Stimulated activated naive CD8-positive, alpha-beta T cell treated with anti-CD3 and anti-CD28 coated beads, Interleukin-15, amount 100 ng/mL, for 72 hours (primary cell): ENCODE measurements around the gene THUMPD1.
"Not testable (repeated sequence)": the region's sequence is repeated elsewhere in the genome, so short reads cannot be mapped to it uniquely, and the experiment has no call there.

Experiments used
- ATAC-seq: fragments of 150-1000 bp; cut with Tn5 transposase; 2 replicates; pipeline ENCODE4 v1.10.0; 2021; ENCODE audit warnings: mild to moderate bottlenecking, moderate library complexity
- DNase-seq, 2 donors: peaks; one replicate each; pipeline ENCODE4 v3.0.0; 2021 to 2022
- H3K27ac Mint-ChIP-seq, 2 donors: one replicate each; pipeline ENCODE4 v1.8.0; 2022; ENCODE audit warnings: mild to moderate bottlenecking in 2 of 2, mixed read lengths in 2 of 2, moderate library complexity in 2 of 2
- H3K27me3 Mint-ChIP-seq: one replicate; pipeline ENCODE4 v1.8.0; 2022; ENCODE audit warnings: mixed read lengths
- H3K4me1 Mint-ChIP-seq: one replicate; pipeline ENCODE4 v1.8.0; 2022; ENCODE audit warnings: mild to moderate bottlenecking, mixed read lengths
- H3K4me3 Mint-ChIP-seq, 2 donors: one replicate each; pipeline ENCODE4 v1.8.0; 2022; ENCODE audit warnings: mild to moderate bottlenecking in 2 of 2, mixed read lengths in 2 of 2, moderate library complexity in 1 of 2
- H3K9me3 Mint-ChIP-seq, 2 donors: one replicate each; pipeline ENCODE4 v1.8.0; 2022; ENCODE audit warnings: mixed read lengths in 2 of 2

THUMPD1 gene

DNA sequence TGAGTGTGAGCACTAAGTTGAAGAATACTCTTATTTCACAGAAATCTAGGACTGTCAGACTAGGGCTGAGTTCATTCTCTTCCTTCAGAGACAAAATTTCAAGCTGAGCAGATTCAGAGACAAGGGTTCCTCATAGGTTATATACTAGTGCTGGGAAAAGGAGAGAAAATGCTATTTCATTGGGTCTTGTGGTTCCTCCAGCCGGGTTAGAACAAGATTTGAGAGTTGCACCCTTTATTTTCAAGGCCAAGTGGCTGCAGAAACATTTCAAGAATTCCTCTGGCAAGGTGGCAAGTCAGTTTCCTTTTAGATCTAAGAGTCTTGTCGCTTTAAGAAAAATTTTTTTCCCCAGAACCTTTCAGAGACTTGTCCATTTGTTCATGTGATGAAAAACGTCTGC, 6.8 kb downstream of the THUMPD1 start:
- Mint-ChIP-seq H3K27ac (peak overlapping the region; percentile 89 to 96), H3K4me1 (peaks cover 24% of the 10 kb centered on the region), H3K4me3 (no peak overlapping the region), H3K9me3 (no peaks in the 10 kb centered on the region), H3K27me3 (no peaks in the 10 kb centered on the region)
- no peak for ATAC-seq
- DNase-seq: no peak

DNA sequence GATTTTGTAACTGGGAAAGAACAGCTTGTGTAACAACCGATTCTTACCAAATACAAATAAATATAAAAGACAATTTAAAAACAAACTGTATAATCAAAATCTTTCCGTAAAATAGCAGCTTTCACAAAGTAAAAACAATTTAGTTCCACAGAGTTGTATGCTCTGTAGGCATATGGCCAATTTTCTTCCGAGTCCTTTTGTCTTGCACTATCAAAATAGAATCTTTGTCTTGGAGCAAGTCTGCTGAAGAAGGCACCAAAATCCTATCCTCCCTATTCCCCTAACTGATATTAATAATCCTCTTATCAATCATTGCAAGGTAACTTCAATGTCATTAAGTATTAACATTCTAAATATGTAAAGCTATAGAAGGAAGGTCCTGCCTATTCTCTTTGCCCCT, 7.6 kb downstream of the THUMPD1 start:
- DNase-seq: no peak
- peaks cover 23% of the 10 kb centered on the region for H3K4me1 Mint-ChIP-seq
- no peak for ATAC-seq
- H3K27ac Mint-ChIP-seq: peak overlapping the region in 1 of 2 donors; percentile 89
- H3K9me3 Mint-ChIP-seq: no peaks in the 10 kb centered on the region
- H3K27me3 Mint-ChIP-seq: no peaks in the 10 kb centered on the region
- H3K4me3 Mint-ChIP-seq: no peak overlapping the region

DNA sequence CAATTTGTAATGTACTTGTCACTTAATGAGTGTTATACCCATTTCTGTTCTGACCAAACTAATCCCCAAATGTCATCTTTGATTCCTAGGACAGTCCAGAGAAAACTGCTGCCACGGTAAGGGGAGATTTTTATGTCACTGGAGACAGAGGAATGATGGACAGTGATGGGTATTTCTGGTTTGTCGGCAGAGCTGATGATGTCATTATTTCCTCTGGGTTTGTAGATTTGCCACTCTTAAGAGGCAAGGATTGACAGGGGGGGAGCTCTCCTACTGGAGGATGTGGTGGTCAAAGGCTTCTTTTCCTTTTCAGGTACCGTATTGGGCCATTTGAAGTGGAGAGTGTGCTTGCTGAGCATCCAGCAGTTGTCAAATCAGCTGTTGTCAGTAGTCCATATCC, 12.5 kb downstream of the THUMPD1 start:
- peak overlapping the region; percentile 10 to 19 for H3K27ac Mint-ChIP-seq
- ATAC-seq: no peak
- DNase-seq: no peak

DNA sequence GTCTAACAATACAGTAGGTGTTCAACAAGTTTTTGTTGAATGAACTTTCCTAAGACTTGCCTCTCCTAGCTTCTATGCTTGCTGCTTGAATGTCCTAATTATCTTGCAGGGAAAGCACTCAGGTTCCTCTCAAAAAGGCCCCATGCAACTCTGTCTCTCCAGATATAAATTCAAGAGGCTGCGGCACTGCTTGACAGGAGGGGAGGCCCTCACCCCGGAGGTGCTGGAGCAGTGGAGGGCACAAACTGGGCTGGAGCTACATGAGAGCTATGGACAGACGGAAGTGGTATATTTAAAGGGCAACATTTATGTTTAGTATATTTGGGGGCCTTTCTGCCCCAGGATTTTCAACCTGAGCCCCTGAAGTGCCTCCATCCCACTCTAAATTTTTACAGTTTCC, 14.4 kb downstream of the THUMPD1 start:
- no peak for DNase-seq
- no peaks in the 10 kb centered on the region for H3K9me3 Mint-ChIP-seq

More for the DNA sequence above, 12.5 kb downstream of the THUMPD1 start:
- Mint-ChIP-seq H3K9me3 (no peaks in the 10 kb centered on the region), H3K27me3 (no peaks in the 10 kb centered on the region), H3K4me3 (no peak overlapping the region), H3K4me1 (no peaks in the 10 kb centered on the region)

DNA sequence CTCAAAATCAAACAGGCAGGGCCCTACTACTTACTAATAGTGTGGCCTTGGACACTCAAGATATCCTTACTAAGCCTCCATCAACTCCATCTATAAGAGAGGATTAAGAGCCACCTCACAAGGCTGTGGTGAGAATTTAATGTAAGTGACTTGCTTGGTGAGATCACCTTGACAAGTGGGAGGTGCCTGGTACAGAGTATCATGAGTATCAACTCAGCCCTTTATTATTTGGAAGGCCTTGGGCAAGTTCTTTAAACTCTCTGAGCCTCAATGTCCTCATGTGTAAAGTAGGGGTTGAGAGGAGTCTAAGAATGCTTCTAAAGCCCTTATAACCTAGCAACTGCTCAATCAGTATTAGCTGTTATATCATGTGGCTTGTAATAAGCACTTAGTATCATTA, 15.0 kb downstream of the THUMPD1 start:
- no peaks in the 10 kb centered on the region for H3K27me3 Mint-ChIP-seq
- no peak for ATAC-seq

More for the DNA sequence above, 14.4 kb downstream of the THUMPD1 start:
- no peaks in the 10 kb centered on the region for H3K27me3 Mint-ChIP-seq
- no peak overlapping the region for H3K27ac Mint-ChIP-seq
- no peaks in the 10 kb centered on the region for H3K4me1 Mint-ChIP-seq
- H3K4me3 Mint-ChIP-seq: no peak overlapping the region
- no peak for ATAC-seq

DNA sequence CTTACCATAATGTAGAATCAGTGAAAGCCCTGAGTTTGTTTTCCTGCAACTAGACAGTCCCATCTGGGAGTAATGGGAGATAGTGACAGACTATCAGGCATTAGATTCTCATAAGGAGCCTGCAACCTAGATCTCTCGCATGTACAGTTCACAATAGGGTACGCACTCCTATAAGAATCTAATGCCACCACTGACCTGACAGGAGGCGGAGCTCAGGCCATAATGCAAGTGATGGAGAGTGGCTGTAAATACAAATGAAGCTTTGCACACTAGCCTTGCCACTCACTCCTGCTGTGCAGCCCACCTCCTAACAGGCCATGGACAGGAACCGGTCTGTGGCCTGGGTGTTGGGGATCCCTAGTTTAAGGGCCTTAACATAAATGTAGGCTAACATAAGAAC, 21.4 kb downstream of the THUMPD1 start:
- no peak for DNase-seq
- Mint-ChIP-seq H3K27me3 (no peaks in the 10 kb centered on the region), H3K9me3 (no peaks in the 10 kb centered on the region), H3K27ac (no peak overlapping the region), H3K4me3 (no peak overlapping the region), H3K4me1 (no peaks in the 10 kb centered on the region)
- no peak for ATAC-seq

More for the DNA sequence above, 15.0 kb downstream of the THUMPD1 start:
- Mint-ChIP-seq H3K9me3 (no peaks in the 10 kb centered on the region), H3K4me3 (no peak overlapping the region), H3K4me1 (no peaks in the 10 kb centered on the region), H3K27ac (no peak overlapping the region)
- DNase-seq: no peak

DNA sequence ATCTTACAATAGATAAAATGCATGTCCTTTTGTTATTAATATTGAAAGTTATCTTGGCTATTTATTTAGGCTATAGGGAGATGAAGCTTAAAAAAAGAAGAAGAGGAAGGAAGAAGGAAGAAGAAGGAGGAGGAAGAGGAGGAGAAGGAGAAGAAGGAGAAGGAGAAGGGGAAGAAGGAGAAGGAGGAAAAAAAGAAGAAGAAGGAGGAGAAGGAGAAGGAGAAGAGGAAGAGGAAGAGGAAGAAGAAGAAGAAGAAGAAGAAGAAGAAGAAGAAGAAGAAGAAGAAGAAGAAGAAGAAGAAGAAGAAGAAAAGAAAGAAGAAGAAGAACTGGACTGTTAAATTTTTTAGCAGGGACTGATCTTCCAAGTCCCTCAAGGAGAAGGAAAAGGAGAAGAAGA, 23.9 kb downstream of the THUMPD1 start:
- ATAC-seq, DNase-seq: not testable (repeated sequence)

DNA sequence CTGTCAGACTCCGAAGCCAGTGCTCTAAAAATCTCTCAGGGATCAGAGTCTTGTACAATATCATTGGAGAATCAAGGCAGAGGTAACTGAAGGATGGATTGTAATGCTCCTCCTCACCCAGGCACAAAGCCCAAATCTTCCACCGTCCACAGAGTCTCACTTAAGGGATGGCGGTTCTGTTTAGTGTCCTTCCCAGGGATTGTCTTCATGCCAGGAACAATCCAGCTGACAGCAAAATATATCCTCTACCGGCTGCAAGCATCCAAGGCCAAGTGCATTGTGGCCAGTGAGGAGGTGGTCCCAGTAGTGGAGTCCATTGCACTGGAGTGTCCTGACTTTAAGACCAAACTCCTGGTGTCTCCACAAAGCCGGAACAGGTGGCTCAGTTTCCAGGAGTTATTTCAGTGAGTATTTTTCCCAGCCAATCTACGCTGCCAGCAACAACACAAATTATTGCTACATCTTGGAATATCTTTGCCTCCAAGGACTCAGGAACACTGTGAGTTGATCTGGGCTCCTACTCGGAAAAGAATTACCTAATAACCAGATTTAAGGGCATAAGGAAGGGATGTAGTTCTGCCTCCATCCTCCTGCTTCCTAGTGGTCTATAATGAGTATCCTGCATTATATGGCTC, 30.2 kb downstream of the THUMPD1 start:
- H3K27me3 Mint-ChIP-seq: no peaks in the 10 kb centered on the region
- no peak for ATAC-seq
- no peaks in the 10 kb centered on the region for H3K9me3 Mint-ChIP-seq
- no peaks in the 10 kb centered on the region for H3K4me1 Mint-ChIP-seq
- H3K4me3 Mint-ChIP-seq: no peak overlapping the region
- DNase-seq: no peak
- no peak overlapping the region for H3K27ac Mint-ChIP-seq

More for the DNA sequence above, 23.9 kb downstream of the THUMPD1 start:
- H3K27ac Mint-ChIP-seq, H3K9me3 Mint-ChIP-seq, H3K4me1 Mint-ChIP-seq, H3K4me3 Mint-ChIP-seq, H3K27me3 Mint-ChIP-seq: not testable (repeated sequence)

DNA sequence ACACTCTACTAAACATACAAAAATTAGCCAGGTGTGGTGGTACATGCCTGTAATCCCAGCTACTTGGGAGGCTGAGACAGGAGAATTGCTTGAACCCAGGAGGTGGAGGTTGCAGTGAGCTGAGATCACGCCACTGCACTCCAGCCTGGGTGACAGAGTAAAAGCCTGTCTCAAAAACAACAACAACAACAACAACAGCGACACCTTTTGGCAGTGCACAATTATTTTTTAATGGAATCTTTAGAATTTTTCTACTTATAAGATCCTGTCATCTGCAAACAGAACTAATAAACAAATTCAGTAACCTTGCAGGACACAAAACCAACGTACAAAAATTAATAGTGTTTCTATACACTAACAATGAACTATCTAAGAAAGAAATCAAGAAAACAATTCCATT, 33.5 kb downstream of the THUMPD1 start:
- not testable (repeated sequence) for H3K27me3 Mint-ChIP-seq, H3K27ac Mint-ChIP-seq, H3K4me3 Mint-ChIP-seq, DNase-seq, H3K4me1 Mint-ChIP-seq, H3K9me3 Mint-ChIP-seq, ATAC-seq

DNA sequence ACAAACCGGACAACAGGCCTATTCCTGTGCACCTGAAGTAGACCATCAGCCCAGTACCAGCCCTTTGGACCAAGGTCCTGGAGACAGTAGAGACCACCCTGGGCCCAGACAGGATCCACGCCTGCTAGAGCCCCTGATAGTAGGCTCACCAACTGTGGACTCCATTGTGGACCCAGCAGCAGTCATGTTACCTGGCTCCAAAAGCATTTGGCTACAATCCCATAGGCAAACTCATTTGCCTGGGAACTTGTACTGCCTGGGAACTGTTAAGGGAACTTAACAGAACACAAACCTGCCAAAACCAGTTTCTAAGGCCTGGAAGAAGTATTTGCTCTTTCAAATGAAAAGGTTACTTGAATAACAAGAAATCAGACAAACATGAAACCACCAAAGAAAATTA, 34.2 kb downstream of the THUMPD1 start:
- ATAC-seq (no peak), DNase-seq (no peak)
- H3K4me1 Mint-ChIP-seq: no peaks in the 10 kb centered on the region
- H3K27ac Mint-ChIP-seq: no peak overlapping the region
- no peak overlapping the region for H3K4me3 Mint-ChIP-seq
- no peaks in the 10 kb centered on the region for H3K27me3 Mint-ChIP-seq
- H3K9me3 Mint-ChIP-seq: no peaks in the 10 kb centered on the region

DNA sequence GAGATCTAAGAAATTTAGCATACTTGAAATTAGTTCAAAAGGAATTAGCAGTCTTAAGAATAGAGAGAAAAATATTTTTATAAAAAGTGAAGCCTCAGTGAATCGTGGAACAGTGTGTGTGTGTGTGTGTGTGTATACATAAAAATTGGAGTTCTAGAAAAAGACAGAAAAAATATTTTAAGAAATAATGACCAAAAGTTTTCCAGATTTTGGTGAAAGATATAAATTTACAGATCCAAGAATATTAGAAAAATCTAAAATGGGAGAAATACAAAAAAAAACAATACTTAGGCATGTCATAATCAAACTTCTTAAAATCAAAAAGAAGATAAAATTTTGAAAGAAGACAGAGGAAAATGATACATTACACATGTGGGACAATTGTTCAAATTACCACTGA, 35.6 kb downstream of the THUMPD1 start:
- ATAC-seq, H3K4me1 Mint-ChIP-seq, H3K4me3 Mint-ChIP-seq, DNase-seq, H3K27me3 Mint-ChIP-seq, H3K9me3 Mint-ChIP-seq: not testable (repeated sequence)
- H3K27ac Mint-ChIP-seq: peak overlapping the region in 1 of 2 donors; percentile 80

DNA sequence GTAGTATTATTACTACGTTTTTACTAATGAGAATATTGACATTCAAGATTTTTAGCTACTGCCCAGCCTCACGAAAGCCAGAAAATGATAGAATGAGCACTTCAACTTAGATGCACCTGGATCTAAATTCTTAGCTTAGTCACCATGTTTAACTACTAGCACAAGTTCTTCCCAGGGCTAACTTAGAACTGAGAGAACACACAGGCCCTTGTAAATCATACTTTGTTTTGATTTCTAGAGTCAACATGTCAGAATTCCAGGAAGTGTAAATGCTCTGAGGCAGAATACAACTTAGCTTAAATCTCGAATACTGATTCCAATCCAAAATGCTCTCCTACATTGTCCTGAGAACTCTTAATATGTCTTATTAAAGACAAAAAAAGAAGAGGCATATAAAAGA, 37.3 kb downstream of the THUMPD1 start:
- DNase-seq (no peak), ATAC-seq (no peak)
- no peaks in the 10 kb centered on the region for H3K9me3 Mint-ChIP-seq
- no peaks in the 10 kb centered on the region for H3K27me3 Mint-ChIP-seq
- no peak overlapping the region for H3K4me3 Mint-ChIP-seq
- H3K27ac Mint-ChIP-seq: no peak overlapping the region
- H3K4me1 Mint-ChIP-seq: no peaks in the 10 kb centered on the region

DNA sequence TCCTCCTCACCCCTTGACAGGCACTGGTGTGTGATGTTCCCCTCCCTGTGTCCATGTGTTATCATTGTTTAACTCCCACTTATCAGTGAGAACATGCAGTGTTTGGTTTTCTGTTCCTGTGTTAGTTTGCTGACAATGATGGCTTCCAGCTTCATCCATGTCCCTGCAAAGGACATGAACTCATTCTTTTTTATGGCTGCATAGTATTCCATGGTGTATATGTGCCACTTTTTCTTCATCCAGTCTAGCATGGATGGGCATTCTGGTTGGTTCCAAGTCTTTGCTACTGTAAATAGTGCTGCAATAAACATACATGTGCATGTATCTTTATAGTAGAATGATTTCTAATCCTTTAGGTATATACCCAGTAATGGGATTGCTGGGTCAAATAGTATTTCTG, 39.9 kb downstream of the THUMPD1 start:
- not testable (repeated sequence) for ATAC-seq, H3K27ac Mint-ChIP-seq, H3K4me3 Mint-ChIP-seq, H3K4me1 Mint-ChIP-seq, DNase-seq, H3K27me3 Mint-ChIP-seq, H3K9me3 Mint-ChIP-seq

DNA sequence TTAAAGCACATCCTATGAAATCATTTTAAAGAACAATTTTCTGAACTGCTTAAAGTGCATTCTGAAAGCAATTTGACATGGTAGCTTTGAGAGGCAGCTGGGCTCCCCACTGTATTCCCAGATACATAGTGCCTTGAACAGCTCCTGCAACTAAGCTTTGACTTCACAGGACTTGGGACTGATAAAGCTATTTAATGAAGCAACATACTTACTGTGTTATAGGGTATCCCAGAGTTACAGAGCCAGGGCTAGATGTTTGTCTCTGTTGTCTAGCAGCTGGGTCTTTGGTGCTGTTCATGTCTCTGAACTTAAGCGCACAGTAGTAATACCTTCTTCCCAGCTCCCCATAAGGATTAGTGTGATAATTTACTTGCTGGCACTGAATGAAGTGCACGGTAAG, 45.0 kb downstream of the THUMPD1 start:
- H3K4me1 Mint-ChIP-seq: no peaks in the 10 kb centered on the region
- H3K27ac Mint-ChIP-seq: no peak overlapping the region
- no peaks in the 10 kb centered on the region for H3K27me3 Mint-ChIP-seq
- ATAC-seq: no peak
- no peak overlapping the region for H3K4me3 Mint-ChIP-seq
- no peaks in the 10 kb centered on the region for H3K9me3 Mint-ChIP-seq
- no peak for DNase-seq

DNA sequence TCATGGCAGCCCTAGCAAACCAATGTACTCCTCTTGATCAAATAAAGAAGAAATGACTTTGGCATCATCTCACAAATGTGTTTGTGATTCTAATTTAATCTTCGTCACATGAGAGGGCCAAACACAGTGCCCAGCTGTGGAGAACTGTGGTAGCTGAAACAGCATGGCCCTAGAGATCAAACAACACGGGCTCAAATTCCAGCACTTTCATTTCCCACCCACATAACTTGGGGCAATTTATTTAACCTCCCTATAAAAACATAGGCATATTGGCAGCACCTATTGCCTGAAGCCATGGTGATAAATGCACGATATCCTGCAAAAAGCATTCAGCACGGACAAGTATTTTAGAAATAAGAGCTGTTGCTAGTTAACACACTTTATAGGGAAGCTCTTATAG, 46.6 kb downstream of the THUMPD1 start:
- H3K27ac Mint-ChIP-seq: no peak overlapping the region
- H3K4me3 Mint-ChIP-seq: no peak overlapping the region
- H3K9me3 Mint-ChIP-seq: no peaks in the 10 kb centered on the region
- ATAC-seq: no peak
- no peaks in the 10 kb centered on the region for H3K27me3 Mint-ChIP-seq
- no peak for DNase-seq
- H3K4me1 Mint-ChIP-seq: no peaks in the 10 kb centered on the region

DNA sequence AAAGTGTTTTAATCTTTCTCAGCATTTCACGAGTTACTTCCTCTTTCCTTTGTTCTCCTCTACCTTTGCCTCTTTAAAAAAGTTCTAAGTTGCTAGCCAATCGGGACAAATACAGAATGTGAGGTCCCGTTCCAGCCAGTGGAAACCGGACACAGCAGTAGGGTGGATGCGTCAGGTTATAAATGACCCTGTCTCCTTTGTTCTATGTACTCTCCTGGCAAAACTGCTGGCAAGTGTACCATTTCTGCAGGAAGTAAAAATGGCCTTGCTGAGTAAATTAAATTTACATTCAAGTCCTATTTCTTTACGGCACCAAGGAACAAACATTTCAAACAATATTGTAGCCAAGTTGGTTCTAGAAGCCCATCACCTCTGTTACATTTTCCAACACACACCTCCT, 47.5 kb downstream of the THUMPD1 start:
- not testable (repeated sequence) for DNase-seq, ATAC-seq, H3K27me3 Mint-ChIP-seq, H3K9me3 Mint-ChIP-seq, H3K27ac Mint-ChIP-seq, H3K4me3 Mint-ChIP-seq, H3K4me1 Mint-ChIP-seq

DNA sequence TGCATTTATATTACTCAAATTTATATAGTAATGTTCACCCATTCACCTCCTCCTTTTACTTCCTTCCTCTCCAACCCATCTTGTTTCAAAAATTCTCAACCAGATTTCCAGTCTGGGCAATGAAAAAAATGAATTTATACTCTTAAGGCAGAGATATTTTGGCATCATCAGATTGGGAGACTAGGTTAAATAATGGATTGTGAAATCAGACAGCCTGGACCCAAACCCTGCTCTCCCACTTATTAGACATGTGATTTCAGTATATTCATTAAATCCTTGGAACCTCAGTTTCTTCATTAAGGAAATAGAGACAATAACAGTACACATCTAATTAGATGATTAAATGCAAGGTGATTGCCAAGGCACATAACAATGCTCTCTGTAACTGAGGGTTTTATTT, 52.0 kb downstream of the THUMPD1 start:
- DNase-seq (no peak), ATAC-seq (no peak)
- Mint-ChIP-seq H3K9me3 (no peaks in the 10 kb centered on the region), H3K27ac (no peak overlapping the region), H3K4me1 (no peaks in the 10 kb centered on the region), H3K4me3 (no peak overlapping the region), H3K27me3 (no peaks in the 10 kb centered on the region)
